ENCODE results near the gene HELZ.

GRCh38 chr17:67212231-67212630 lies 32.8 kb downstream of the HELZ start:
- TF ChIP-seq ZNF473 (tag by site-specific recombination; IDR thresholded peaks at IDR 0.05) (no peak), CTCF (tag by site-specific recombination; IDR thresholded peaks at IDR 0.05) (no peak), ZNF274 (IDR thresholded peaks at IDR 0.05; ENCODE audit: low read length) (no peak), ZNF274 (tag by site-specific recombination; IDR thresholded peaks at IDR 0.05; ENCODE audit: borderline replicate concordance) (no peak), ZNF239 (tag by site-specific recombination; IDR thresholded peaks at IDR 0.05) (no peak), GLI2 (tag by site-specific recombination; IDR thresholded peaks at IDR 0.05; ENCODE audit: borderline replicate concordance, low read depth) (no peak), ZBTB44 (tag by site-specific recombination; IDR thresholded peaks at IDR 0.05) (no peak), ZNF169 (tag by site-specific recombination; IDR thresholded peaks at IDR 0.05) (no peak), TRIM28 (IDR thresholded peaks at IDR 0.05; ENCODE audit: borderline replicate concordance, low read length) (no peak), ZSCAN30 (tag by site-specific recombination; IDR thresholded peaks at IDR 0.05) (no peak), OSR2 (tag by site-specific recombination; IDR thresholded peaks at IDR 0.05) (no peak), PBX3 (CRISPR knock-in tag; IDR thresholded peaks at IDR 0.05) (no peak), ZBTB21 (tag by site-specific recombination; IDR thresholded peaks at IDR 0.05) (no peak), ZBTB48 (tag by site-specific recombination; IDR thresholded peaks at IDR 0.05) (no peak), PATZ1 (tag by site-specific recombination; IDR thresholded peaks at IDR 0.05) (no peak)
